OCI-LY1 (cell line): Measurements from ENCODE around the gene KCNK4.
"Not testable (repeated sequence)": the region's sequence is repeated elsewhere in the genome, so short reads cannot be mapped to it uniquely, and the experiment has no call there.

Experiments
- H2AFZ ChIP-seq: fragments of 200-600 bp; sonication (generic), shearing (Covaris generic); 2 replicates; pipeline ENCODE4 v1.6.0; 2014; ENCODE audit warnings: antibody characterized with exemption, mild to moderate bottlenecking, low read length
- H3F3A ChIP-seq: fragments of 200-600 bp; sonication (generic), shearing (Covaris generic); 2 replicates; pipeline ENCODE4 v1.6.0; 2014; ENCODE audit warnings: mild to moderate bottlenecking, antibody characterized with exemption, low read length, moderate library complexity; ENCODE audit not compliant: insufficient read depth
- H3K27ac ChIP-seq: fragments of 200-600 bp; sonication (generic); 2 replicates; pipeline ENCODE4 v1.5.1; 2014; ENCODE audit warnings: low read length, mixed run types, mild to moderate bottlenecking, low read depth; ENCODE audit not compliant: poor library complexity, severe bottlenecking
- H3K27me3 ChIP-seq: fragments of 200-600 bp; sonication (generic); 2 replicates; pipeline ENCODE4 v1.6.0; 2014; ENCODE audit warnings: antibody characterized with exemption, mild to moderate bottlenecking, low read length, moderate library complexity; ENCODE audit not compliant: insufficient read depth
- H3K36me3 ChIP-seq: fragments of 200-600 bp; sonication (generic); 2 replicates; pipeline ENCODE4 v1.6.1; 2014; ENCODE audit warnings: mild to moderate bottlenecking, antibody characterized with exemption, low read length, moderate library complexity, mixed read lengths; ENCODE audit not compliant: insufficient read depth
- H3K4me1 ChIP-seq: fragments of 200-600 bp; sonication (generic); 2 replicates; pipeline ENCODE4 v1.5.1; 2014; ENCODE audit warnings: mild to moderate bottlenecking, low read length, moderate library complexity; ENCODE audit not compliant: insufficient read depth, severe bottlenecking
- H3K4me2 ChIP-seq: fragments of 200-600 bp; sonication (generic), shearing (Covaris generic); 2 replicates; pipeline ENCODE4 v1.6.1; 2014; ENCODE audit warnings: low read length
- H3K4me3 ChIP-seq: fragments of 200-600 bp; sonication (generic); 2 replicates; pipeline ENCODE4 v1.5.1; 2014; ENCODE audit warnings: low read length, low read depth, mild to moderate bottlenecking, mixed read lengths; ENCODE audit not compliant: poor library complexity, severe bottlenecking
- H3K79me2 ChIP-seq: fragments of 200-600 bp; shearing (Covaris generic); 2 replicates; pipeline ENCODE4 v1.6.1; 2016; ENCODE audit warnings: mixed run types, low read length, mixed read lengths; ENCODE audit not compliant: insufficient read depth
- H3K9ac ChIP-seq: fragments of 200-600 bp; sonication (generic), shearing (Covaris generic); 2 replicates; pipeline ENCODE4 v1.6.1; 2014; ENCODE audit warnings: mild to moderate bottlenecking, low read length, mixed read lengths
- H3K9me2 ChIP-seq: fragments of 200-600 bp; sonication (generic), shearing (Covaris generic); 2 replicates; pipeline ENCODE4 v1.6.1; 2014; ENCODE audit warnings: low read depth, mild to moderate bottlenecking, low read length, mixed read lengths
- H3K9me3 ChIP-seq: fragments of 200-600 bp; shearing (Covaris generic); 2 replicates; pipeline ENCODE4 v1.6.1; 2014; ENCODE audit warnings: low read length, mixed read lengths
- H4K20me1 ChIP-seq: fragments of 200-600 bp; sonication (generic), shearing (Covaris generic); 2 replicates; pipeline ENCODE4 v1.6.0; 2016; ENCODE audit warnings: mild to moderate bottlenecking, low read length; ENCODE audit not compliant: insufficient read depth
- CTCF ChIP-seq: fragments of 200-600 bp; sonication (generic), shearing (Covaris generic); IDR thresholded peaks from 2 replicates; pipeline ENCODE4 v1.5.1; 2017; ENCODE audit warnings: mild to moderate bottlenecking, antibody characterized with exemption, low read length, moderate library complexity, mixed read lengths
- EZH2 ChIP-seq: fragments of 200-600 bp; sonication (generic), shearing (Covaris generic); IDR thresholded peaks from 2 replicates; pipeline ENCODE4 v1.8.0; 2017; ENCODE audit warnings: borderline replicate concordance, mixed run types, mild to moderate bottlenecking, antibody characterized with exemption, low read length, moderate library complexity, mixed read lengths

The KCNK4 gene

GRCh38 chr11:64245797-64246620, 45.1 kb upstream of the KCNK4 start:
- peaks cover 54% of the 10 kb centered on the region for H3K4me1 ChIP-seq
- H3K9ac ChIP-seq: peak overlapping the region; percentile 91
- no peaks in the 10 kb centered on the region; the same call in 1 of the 2 replicates for H3K79me2 ChIP-seq
- H3K27me3 ChIP-seq: no peaks in the 10 kb centered on the region
- 0 out of 2 replicates have a peak, but pooled peaks cover 3% of the 10 kb centered on the region for H3F3A ChIP-seq
- peak overlapping the region; percentile 79 for H3K4me2 ChIP-seq
- no peaks in the 10 kb centered on the region for H3K9me2 ChIP-seq
- H3K36me3 ChIP-seq: peaks cover 21% of the 10 kb centered on the region; the same call in 1 of the 2 replicates
- no peak for TF ChIP-seq EZH2
- TF ChIP-seq CTCF: no peak
- peak overlapping the region; percentile 85 for H3K27ac ChIP-seq
- H2AFZ ChIP-seq: no peak overlapping the region
- H3K9me3 ChIP-seq: no peaks in the 10 kb centered on the region
- peak overlapping the region; percentile 91 for H3K4me3 ChIP-seq
- no peaks in the 10 kb centered on the region for H4K20me1 ChIP-seq

GRCh38 chr11:64246621-64246870, 44.6 kb upstream of the KCNK4 start:
- H4K20me1 ChIP-seq, H2AFZ ChIP-seq, H3K4me2 ChIP-seq, H3K27ac ChIP-seq, H3K9me2 ChIP-seq, H3F3A ChIP-seq, H3K27me3 ChIP-seq, H3K79me2 ChIP-seq, H3K9me3 ChIP-seq: not testable (repeated sequence)
- Histone ChIP-seq H3K4me3 (peak overlapping the region; percentile 91), H3K4me1 (peaks cover 56% of the 10 kb centered on the region), H3K9ac (peak overlapping the region; percentile 91; the same call in 1 of the 2 replicates), H3K36me3 (peaks cover 21% of the 10 kb centered on the region; the same call in 1 of the 2 replicates)

GRCh38 chr11:64246871-64247728, 44.0 kb upstream of the KCNK4 start, which contains the start of gene PPP1R14B:
Gene PPP1R14B (minus strand): TSS chr11:64246943. CDS start chr11:64246673, 270 bp downstream.
- Histone ChIP-seq H3K9ac (peak within 1 kb of the TSS; percentile 91), H3K4me2 (peak within 1 kb of the TSS; percentile 95), H3K4me1 (peaks cover 58% of the 10 kb centered on the region), H3K79me2 (no peaks in the 10 kb centered on the region; the same call in 1 of the 2 replicates), H3K27ac (peak within 1 kb of the TSS; percentile 85), H3K9me3 (no peaks in the 10 kb centered on the region), H3F3A (0 out of 2 replicates have a peak, but pooled peaks cover 3% of the 10 kb centered on the region), H4K20me1 (no peaks in the 10 kb centered on the region), H3K9me2 (no peaks in the 10 kb centered on the region), H3K27me3 (no peaks in the 10 kb centered on the region), H3K4me3 (peak within 1 kb of the TSS; percentile 91), H2AFZ (peak within 1 kb of the TSS; percentile 49; the same call in 1 of the 2 replicates), H3K36me3 (peaks cover 21% of the 10 kb centered on the region; the same call in 1 of the 2 replicates)
- TF ChIP-seq CTCF (no peak), EZH2 (no peak)
